ENCODE data around the gene ZNF586. TPM values are rescaled to one million over a fixed set of nuclear protein-coding genes. Genes with fewer than 3 reads are reported as not detected.

Gene ZNF586
- total and polyA plus RNA-seq, 10 of the 15 experiments (the other 5 are each of a cell fraction or from before 2014, with no cell fraction given), result 3.9 to 24.2 (median 15.0) TPM

GRCh38 chr19:57819475-57820148 lies 50.1 kb downstream of the ZNF586 start (continued):
- TF ChIP-seq CUX1 (IDR thresholded peaks at IDR 0.05; ENCODE audit: insufficient replicate concordance, low read depth, low read length), result no peak
- TF ChIP-seq ATF7 (IDR thresholded peaks at IDR 0.05; ENCODE audit: low read depth), result peak; percentile 68
- TF ChIP-seq, protein P1, sequence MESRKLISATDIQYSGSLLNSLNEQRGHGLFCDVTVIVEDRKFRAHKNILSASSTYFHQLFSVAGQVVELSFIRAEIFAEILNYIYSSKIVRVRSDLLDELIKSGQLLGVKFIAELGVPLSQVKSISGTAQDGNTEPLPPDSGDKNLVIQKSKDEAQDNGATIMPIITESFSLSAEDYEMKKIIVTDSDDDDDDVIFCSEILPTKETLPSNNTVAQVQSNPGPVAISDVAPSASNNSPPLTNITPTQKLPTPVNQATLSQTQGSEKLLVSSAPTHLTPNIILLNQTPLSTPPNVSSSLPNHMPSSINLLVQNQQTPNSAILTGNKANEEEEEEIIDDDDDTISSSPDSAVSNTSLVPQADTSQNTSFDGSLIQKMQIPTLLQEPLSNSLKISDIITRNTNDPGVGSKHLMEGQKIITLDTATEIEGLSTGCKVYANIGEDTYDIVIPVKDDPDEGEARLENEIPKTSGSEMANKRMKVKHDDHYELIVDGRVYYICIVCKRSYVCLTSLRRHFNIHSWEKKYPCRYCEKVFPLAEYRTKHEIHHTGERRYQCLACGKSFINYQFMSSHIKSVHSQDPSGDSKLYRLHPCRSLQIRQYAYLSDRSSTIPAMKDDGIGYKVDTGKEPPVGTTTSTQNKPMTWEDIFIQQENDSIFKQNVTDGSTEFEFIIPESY (IDR thresholded peaks at IDR 0.05), result no peak
- TF ChIP-seq TARDBP (IDR thresholded peaks at IDR 0.05; ENCODE audit: borderline replicate concordance), result no peak
- TF ChIP-seq NBN (IDR thresholded peaks at IDR 0.05), result peak; percentile 24; the same call in 1 of the 2 replicates
- TF ChIP-seq EZH2 (IDR thresholded peaks at IDR 0.05; ENCODE audit: borderline replicate concordance, control insufficient read depth, low read depth, low read length), result no peak
- 0 out of 2 replicates have a peak, but pooled peaks have one; percentile 70 for TF ChIP-seq YY1 (IDR thresholded peaks at IDR 0.05; ENCODE audit: low read depth, low read length)
- TF ChIP-seq ZNF24 (IDR thresholded peaks at IDR 0.05), result no peak
- TF ChIP-seq SMC3 (IDR thresholded peaks at IDR 0.05; ENCODE audit: borderline replicate concordance, low read length), result no peak
- peak; percentile 77 for TF ChIP-seq DPF2 (IDR thresholded peaks at IDR 0.05)
- TF ChIP-seq ZNF622 (IDR thresholded peaks at IDR 0.05), result no peak
- TF ChIP-seq EED (IDR thresholded peaks at IDR 0.05; ENCODE audit: low read depth), result no peak
- TF ChIP-seq, protein P2, sequence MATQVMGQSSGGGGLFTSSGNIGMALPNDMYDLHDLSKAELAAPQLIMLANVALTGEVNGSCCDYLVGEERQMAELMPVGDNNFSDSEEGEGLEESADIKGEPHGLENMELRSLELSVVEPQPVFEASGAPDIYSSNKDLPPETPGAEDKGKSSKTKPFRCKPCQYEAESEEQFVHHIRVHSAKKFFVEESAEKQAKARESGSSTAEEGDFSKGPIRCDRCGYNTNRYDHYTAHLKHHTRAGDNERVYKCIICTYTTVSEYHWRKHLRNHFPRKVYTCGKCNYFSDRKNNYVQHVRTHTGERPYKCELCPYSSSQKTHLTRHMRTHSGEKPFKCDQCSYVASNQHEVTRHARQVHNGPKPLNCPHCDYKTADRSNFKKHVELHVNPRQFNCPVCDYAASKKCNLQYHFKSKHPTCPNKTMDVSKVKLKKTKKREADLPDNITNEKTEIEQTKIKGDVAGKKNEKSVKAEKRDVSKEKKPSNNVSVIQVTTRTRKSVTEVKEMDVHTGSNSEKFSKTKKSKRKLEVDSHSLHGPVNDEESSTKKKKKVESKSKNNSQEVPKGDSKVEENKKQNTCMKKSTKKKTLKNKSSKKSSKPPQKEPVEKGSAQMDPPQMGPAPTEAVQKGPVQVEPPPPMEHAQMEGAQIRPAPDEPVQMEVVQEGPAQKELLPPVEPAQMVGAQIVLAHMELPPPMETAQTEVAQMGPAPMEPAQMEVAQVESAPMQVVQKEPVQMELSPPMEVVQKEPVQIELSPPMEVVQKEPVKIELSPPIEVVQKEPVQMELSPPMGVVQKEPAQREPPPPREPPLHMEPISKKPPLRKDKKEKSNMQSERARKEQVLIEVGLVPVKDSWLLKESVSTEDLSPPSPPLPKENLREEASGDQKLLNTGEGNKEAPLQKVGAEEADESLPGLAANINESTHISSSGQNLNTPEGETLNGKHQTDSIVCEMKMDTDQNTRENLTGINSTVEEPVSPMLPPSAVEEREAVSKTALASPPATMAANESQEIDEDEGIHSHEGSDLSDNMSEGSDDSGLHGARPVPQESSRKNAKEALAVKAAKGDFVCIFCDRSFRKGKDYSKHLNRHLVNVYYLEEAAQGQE (IDR thresholded peaks at IDR 0.05; ENCODE audit: low read depth, low read length), result no peak
- peak; percentile 32; the same call in 1 of the 2 replicates for TF ChIP-seq ELK1 (IDR thresholded peaks at IDR 0.05; ENCODE audit: low read depth, low read length)
- TF ChIP-seq KLF5 (IDR thresholded peaks at IDR 0.05; ENCODE audit: partially characterized antibody), result no peak
- no peak for TF ChIP-seq MTA3 (IDR thresholded peaks at IDR 0.05; ENCODE audit: borderline replicate concordance, low read length)
- TF ChIP-seq NR2C2 (IDR thresholded peaks at IDR 0.05; ENCODE audit: borderline replicate concordance, control insufficient read depth, insufficient read length, low read depth), result no peak
- no peak for TF ChIP-seq BMI1 (IDR thresholded peaks at IDR 0.05; ENCODE audit: borderline replicate concordance)
- peak; percentile 84 for TF ChIP-seq SP1 (IDR thresholded peaks at IDR 0.05; ENCODE audit: low read depth, low read length)
- peak; percentile 65; the same call in 1 of the 2 replicates for TF ChIP-seq CREM (IDR thresholded peaks at IDR 0.05; ENCODE audit: low read depth)
